HG02623 (cell line): ENCODE results near the gene GABPB1.

ENCODE experiments used
- ATAC-seq: cut with Tn5 transposase; IDR thresholded peaks from one replicate; pipeline ENCODE4 v1.9.1; 2021; ENCODE audit warnings: moderate library complexity; ENCODE audit not compliant: unreplicated experiment

The GABPB1 gene

DNA sequence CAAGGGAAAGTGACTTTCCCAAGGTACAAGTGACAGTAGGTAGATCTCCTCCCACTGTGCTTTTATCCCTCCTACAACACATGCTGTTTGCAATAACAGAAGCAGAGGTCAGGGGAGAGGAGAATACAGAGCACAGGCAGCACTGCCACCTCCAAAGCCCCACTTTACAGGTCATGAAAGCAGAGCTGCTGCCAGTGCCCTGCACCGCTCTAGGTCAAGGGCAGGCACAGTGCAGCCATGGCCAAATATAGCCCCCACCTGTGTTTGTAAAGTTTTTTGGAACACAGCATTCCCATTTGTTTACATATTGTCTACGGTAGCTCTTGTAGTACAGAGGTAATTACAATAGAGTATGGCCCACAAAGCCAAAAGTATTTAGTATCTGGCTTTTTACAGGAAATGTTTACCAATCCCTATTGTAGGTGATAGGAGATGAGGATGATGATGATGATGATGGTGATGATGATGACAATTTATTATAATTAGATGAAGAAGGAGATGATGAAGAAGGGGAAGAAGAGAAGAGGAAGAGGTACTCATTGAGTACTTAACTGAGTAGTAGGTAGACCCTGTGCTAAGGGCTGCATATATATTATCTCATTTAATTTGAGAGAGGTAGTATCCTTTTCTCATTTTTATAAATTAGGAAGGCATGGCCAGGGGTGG lies 109.9 kb downstream of the GABPB1 start:
- ATAC-seq: no peak

DNA sequence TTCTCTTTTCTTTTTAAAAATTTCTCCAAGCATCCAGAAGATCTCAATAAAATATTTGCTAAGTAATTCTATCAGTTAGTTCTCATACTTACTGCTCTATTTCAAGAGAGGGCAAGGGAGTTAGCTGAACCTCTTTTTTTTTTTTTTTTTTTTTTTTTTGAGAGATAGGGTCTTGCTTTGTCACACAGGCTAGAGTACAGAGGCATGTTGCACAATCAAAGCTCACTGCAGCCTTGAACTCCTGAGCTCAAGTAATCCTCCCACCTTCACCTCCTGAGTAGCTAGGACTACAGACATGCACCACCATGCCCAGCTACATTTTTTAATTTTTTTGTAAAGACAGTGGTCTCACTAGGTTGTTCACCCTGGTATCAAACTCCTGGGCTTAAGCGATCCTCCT lies 110.8 kb downstream of the GABPB1 start:
- no peak for ATAC-seq

GRCh38 chr15:50241684-50242450 lies 113.1 kb downstream of the GABPB1 start:
- ATAC-seq: no peak

- no peak for ATAC-seq
Observed at GRCh38 chr15:50238255-50238654, 116.7 kb downstream of the GABPB1 start.

DNA sequence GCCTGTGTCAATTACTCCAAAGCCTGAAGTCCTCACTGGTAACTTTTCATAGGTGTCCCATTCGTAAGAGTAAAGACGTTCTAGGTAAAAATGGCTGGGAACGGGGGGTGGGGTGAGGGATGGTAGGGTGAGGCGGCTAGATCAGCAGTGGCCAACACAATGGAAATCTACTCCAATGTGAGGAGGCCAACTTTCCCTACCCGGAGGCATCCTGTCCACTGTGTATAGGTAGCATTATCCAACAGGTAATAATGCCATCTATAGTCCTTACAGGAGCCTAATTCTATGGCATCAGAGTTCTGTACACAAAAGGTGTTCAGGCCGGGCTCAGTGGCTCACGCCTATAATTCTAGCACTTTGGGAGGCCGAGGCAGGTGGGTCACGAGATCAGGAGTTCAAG lies 118.6 kb downstream of the GABPB1 start:
- ATAC-seq: no peak

- ATAC-seq: no peak
Observed at GRCh38 chr15:50235794-50236193, 119.2 kb downstream of the GABPB1 start.

DNA sequence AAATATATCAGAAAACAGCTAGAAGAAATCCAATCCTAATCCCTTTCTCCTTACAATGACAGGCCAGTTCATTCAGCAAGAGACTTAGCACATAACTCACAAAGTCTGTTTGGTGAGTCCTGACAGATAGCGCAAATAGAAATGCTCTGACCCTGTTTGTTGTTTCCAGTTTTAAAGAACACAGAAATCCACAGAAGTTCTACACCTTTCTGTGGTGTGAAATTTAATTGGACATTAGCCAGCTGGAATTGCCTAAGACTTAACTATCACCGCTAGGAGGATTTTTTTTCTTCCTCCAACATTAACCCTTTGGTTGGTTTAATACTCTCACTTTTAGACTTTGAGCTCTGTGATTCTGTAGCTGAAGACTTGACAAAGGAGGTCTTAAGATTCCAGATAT lies 120.2 kb downstream of the GABPB1 start:
- ATAC-seq: no peak

- ATAC-seq: no peak
Observed at GRCh38 chr15:50233192-50233736, 121.7 kb downstream of the GABPB1 start.

GRCh38 chr15:50232791-50233190 lies 122.2 kb downstream of the GABPB1 start:
- ATAC-seq: no peak

GRCh38 chr15:50231761-50232160 lies 123.2 kb downstream of the GABPB1 start:
- ATAC-seq: no peak

GRCh38 chr15:50229336-50229735 lies 125.7 kb downstream of the GABPB1 start:
- ATAC-seq: no peak

GRCh38 chr15:50228866-50229265 lies 126.1 kb downstream of the GABPB1 start:
- no peak for ATAC-seq

- no peak for ATAC-seq
Observed at GRCh38 chr15:50227076-50227475, 127.9 kb downstream of the GABPB1 start.

DNA sequence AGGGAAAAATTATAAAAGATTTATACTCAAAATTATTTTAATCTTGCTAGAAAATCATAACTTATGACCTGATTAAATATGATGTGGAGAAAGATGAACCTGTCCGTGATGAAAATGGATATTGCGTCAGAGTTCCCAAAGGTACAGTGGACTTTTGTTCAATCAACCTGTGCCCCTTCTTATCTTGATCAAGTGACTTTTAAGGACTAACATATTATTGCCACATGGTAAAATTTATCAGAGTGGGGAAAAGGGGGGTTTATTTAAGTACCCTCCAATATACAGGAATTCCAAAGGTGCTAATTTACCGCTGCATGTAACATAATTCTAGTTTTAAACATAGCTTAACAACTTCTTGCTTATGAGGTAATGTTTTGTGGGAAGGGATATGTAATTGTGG lies 129.1 kb downstream of the GABPB1 start:
- no peak for ATAC-seq
